Coronary artery (tissue), 2 donors: ENCODE measurements around the gene TEX30.
A peak's percentile ranks its signal among the peaks of the same experiment; 100 is the strongest.

Experiments
- DNase-seq: peaks from one replicate; pipeline ENCODE4 v3.0.0-alpha.2; 2017; ENCODE audit warnings: low spot score
- H3K27ac ChIP-seq, 2 donors: fragments of 200-600 bp; sonication (generic); one replicate each; pipeline ENCODE4 v1.5.1; 2016 to 2019
- H3K4me3 ChIP-seq: fragments of 200-600 bp; sonication (generic); 2 replicates; pipeline ENCODE4 v1.5.1; 2016; ENCODE audit warnings: mild to moderate bottlenecking, moderate library complexity
- CTCF ChIP-seq: fragments of 200-600 bp; sonication (generic); IDR thresholded peaks from one replicate; pipeline ENCODE4 v1.5.1; 2019; ENCODE audit warnings: antibody characterized with exemption

Gene TEX30

GRCh38 chr13:102777736-102778135 lies 4.2 kb upstream of the TEX30 start:
- TF ChIP-seq CTCF: no peak
- DNase-seq: no peak
- H3K27ac ChIP-seq: no peak overlapping the region
- H3K4me3 ChIP-seq: no peak overlapping the region

- Histone ChIP-seq H3K4me3 (no peak overlapping the region), H3K27ac (no peak overlapping the region)
- DNase-seq: no peak
- TF ChIP-seq CTCF: no peak
Measured at GRCh38 chr13:102776271-102776670, 2.7 kb upstream of the TEX30 start.

- TF ChIP-seq CTCF: no peak
- no peak for DNase-seq
- H3K27ac ChIP-seq: no peak overlapping the region
- H3K4me3 ChIP-seq: no peak overlapping the region
Measured at GRCh38 chr13:102774591-102775520, 1.3 kb upstream of the TEX30 start.

DNA sequence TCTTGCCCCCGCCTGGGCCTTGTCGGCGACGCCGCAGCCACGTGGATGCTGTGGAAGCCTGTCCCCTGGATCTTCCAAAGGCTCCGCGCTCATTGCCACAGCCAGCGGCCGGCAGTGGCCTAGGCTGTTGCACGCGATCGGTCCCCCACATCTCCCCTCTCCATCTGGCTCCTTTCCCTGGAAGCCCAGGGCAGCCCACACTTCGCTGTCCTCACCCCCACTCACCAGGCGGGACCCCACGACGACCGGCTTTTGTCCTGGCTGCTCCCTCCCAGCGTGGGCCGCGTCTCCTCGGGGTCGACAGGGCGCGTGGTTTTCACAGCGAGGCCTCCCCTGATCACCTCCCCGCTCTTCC lies 605 bp upstream of the TEX30 start:
- no peak for TF ChIP-seq CTCF
- Histone ChIP-seq H3K27ac (peak overlapping the region; percentile 61 to 91), H3K4me3 (peak overlapping the region; percentile 78)
- no peak for DNase-seq

DNA sequence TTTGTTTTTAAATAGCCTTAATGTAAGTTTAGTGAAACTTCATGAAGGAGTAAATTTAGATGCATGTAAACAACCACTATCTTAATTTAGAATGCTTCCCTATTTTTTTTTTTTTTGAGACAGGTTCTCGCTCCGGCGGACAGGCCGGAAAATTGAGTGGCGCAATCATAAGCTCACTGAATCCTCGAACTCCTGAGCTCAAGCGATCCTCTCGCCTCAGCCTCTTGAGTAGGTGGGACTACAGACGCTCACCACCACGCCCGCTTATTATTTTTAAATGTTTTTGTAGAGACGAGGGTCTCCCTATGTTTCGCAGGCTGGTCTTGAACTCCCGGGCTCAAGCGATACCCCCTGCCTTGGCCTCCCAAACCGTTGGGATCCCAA lies 1.6 kb downstream of the TEX30 start:
- Histone ChIP-seq H3K27ac (no peak overlapping the region), H3K4me3 (no peak overlapping the region)
- TF ChIP-seq CTCF: no peak
- no peak for DNase-seq

DNA sequence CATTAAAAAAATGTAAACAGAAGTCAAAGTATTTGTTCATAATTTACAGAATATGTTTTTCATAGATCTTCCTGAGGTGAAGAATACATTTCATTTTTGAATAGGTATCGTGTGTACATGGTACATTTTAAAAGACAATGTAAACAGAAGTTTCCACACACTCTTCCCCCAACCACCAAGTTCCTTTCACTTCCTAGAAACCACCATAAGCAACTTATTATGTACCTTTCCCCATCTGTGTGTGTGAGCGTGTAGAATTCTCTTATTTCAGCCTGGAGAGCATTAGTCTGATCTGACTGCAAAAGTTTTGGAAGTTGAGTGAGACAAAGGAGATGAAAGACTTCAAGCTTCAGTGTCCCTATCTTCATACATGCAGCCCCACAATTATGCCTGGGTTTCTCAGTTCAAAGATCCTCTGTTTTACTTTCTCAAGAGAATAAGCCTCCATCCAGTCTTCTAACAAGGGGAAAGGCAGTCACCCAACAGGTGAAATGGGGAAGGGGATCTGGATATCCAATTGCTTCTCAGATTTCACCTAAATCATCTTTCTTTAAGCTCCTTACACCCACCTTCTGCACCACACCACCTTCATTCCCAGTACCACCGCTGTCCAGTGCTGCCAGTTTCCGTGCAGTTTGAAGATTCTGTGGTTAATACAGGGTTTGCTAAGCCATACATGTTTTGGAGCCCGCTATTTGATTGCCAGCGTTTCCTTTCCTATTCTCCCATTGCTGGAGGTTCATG lies 2.1 kb downstream of the TEX30 start:
- no peak overlapping the region for H3K4me3 ChIP-seq
- DNase-seq: no peak
- H3K27ac ChIP-seq: no peak overlapping the region
- no peak for TF ChIP-seq CTCF
